Stimulated activated CD4-positive, alpha-beta T cell treated with anti-CD3 and anti-CD28 coated beads, Interleukin-4, amount 100 ng/mL, for 48 hours (primary cell): ENCODE measurements around the gene SPDYE6.
"Not testable (repeated sequence)": the region's sequence is repeated elsewhere in the genome, so short reads cannot be mapped to it uniquely, and the experiment has no call there.

Experiments used
- DNase-seq, 2 donors: peaks; one replicate each; pipeline ENCODE4 v3.0.0-alpha.2; 2020; ENCODE audit warnings: low read depth in 2 of 2

Gene SPDYE6

DNA sequence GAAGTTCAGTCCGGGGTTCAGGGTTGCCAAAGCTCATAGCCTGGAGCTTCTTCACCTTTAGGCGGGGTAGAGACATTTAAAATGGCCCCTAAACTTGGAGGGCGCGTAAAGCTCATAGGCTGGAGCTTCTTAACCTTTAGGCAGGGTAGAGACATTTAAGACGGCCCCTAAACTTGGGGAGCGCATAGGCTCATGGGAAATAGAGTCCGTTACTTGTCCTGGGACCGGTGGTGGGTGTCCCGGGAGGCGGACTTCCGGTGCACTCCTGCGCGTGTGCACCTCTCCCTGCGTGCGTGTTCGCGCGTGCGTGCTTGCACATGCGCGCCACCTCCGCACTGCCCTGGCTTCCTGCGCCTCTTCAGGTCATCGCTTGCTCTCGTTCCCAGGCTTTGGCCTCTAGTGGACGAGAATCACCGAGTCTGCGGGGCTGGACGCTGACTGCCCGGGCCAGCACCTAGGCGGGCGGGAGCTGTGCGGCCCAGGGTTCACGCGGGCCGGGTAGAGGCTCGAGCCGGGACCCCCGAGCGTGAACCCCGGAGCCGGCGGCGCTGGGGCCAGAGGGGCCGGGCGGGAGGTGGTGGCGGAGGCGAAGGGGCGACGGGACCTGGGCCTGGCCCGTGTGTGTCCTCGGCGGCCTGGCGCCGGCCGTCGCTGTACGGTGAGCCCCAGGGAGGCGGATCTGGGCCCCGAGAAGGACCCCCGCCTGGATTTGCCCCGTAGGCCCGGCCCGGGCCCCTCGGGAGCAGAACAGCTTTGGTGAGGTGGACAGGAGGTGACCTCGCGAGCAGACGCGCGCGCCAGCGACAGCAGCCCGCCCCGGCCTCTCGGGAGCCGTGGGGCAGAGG is 7.5 kb upstream of the SPDYE6 start:
- DNase-seq, result peak; percentile 83 to 91

DNA sequence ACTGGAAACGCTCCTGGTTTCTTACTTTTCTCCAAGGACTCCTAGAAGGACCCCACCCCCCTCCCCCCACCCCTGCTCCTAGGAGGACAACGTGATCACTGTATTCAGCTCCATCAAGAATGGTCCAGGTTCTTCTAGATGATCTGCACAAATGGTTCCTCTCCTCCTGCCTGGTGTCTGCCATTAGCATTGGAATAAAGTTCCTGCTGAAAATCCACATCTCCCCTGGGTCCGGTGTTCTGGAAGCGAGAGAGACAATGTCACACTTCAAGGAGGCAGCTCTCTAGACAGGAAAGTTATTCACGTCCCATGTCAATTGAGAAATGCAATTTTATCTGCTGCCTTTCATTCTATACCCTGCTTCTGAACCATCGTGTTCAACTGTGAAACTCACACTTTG is 9.3 kb downstream of the SPDYE6 start:
- DNase-seq, result not testable (repeated sequence)

- not testable (repeated sequence) for DNase-seq
Measured at GRCh38 chr7:102340599-102341368, 15.5 kb downstream of the SPDYE6 start.

DNA sequence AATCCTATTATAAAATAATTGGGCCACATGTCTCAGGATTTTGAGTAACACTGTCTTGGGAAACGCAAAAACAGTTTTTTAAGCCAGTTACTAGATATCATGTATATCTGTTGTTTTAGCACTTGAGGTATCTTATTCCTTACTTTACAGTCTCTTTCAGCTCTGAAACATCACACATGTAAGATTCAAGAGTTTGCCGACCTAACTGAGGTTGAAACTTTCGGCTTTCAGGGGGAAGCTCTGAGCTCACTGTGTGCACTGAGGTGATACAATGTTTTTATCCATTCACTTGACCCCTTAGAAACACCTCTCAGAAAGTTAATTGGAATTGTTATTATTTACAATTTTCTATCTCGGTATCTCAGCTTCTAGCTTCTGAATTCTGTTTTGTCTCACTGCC is 18.8 kb downstream of the SPDYE6 start:
- not testable (repeated sequence) for DNase-seq

DNA sequence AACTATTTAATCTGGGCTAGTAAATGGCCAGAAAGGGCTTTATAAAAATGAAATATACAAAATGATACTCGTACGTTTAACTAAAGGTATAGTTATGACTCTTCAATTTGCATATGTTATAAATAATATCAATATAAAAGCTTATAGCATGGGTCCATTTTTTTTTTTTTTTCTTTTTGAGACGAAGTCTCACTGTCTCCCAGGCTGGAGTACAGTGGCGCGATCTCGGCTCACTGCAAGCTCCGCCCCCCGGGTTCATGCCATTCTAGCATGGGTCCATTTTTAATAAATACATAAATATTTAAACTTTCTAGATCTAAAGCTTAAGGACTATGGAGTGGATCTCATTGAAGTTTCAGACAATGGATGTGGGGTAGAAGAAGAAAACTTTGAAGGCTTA is 19.2 kb downstream of the SPDYE6 start:
- DNase-seq, result not testable (repeated sequence)

- DNase-seq, result not testable (repeated sequence)
Measured at GRCh38 chr7:102335574-102335973, 20.7 kb downstream of the SPDYE6 start.

DNA sequence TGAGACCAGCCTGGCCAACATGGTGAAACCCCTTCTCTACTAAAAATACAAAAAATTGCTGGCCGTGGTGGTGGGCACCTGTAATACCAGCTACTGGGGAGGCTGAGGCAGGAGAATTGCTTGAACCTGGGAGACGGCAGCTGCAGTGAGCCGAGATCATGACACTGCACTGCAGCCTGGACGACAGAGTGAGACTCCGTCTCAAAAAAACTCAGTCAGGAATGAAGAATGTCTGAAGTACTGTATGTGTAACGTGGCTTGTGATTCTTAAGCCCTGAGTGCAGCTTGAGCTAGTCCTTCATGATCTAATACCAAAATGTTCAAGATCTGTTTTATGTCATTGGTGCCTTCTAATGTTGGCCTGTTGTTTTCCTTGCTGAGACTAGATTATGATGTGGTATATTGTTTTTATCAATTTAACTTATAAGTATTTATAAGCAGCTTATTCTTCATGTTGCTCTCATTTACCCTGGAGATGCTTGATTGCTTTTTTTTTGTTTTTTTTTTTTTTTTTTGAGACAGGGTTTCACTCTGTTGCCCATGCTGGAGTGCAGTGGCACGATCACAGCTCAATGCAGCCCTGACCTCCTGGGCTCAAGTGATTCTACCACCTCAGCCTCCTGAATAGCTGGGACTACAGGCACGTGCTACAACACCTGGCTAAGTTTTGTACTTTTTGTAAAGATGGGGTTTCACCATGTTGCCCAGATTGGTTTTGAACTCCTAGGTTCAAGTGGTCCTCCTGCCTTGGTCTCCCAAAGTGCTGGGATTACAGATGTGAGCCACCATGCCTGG is 25.4 kb downstream of the SPDYE6 start:
- not testable (repeated sequence) for DNase-seq

DNA sequence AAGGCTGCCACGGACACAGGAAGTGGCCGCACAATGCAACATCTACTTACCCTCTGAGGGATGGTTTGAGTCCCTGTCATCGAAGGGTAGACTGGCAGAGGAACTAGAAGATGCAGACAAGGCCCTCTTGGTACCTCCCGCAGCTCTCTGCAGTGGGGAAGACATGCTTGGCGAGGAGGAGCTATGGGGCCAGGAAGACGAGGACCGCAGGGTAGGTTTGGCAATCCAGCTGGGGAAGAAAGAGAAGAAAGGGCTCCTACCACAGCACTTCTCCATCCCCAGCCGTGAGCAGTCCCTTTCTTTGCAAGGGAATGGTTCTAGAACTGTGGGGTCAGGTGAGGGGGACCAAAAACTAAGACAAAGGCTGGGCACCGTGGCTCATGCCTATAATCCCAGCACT is 26.9 kb downstream of the SPDYE6 start:
- not testable (repeated sequence) for DNase-seq

- not testable (repeated sequence) for DNase-seq
Measured at GRCh38 chr7:102328863-102329262, 27.4 kb downstream of the SPDYE6 start.

DNA sequence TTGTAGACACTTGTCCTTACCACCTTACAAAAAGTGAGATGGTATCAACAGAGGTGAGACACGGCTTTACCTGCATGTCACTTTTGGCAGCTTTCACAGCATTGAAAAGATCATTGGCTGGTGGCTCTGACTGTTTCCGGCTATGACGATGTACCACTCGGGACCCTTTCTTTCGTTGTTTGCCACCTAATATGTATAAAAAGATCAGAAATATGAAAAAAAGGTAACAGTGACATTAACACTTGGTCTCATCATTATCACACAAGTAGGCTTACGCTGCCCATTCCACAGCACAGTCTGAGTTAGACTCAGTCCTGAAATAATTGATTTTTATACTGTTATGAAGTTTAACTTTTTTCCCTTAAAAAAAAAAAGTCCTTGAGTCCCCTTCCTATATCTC is 29.1 kb downstream of the SPDYE6 start:
- DNase-seq, result not testable (repeated sequence)

- DNase-seq, result no peak
Measured at GRCh38 chr7:102326157-102326889, 29.9 kb downstream of the SPDYE6 start.

DNA sequence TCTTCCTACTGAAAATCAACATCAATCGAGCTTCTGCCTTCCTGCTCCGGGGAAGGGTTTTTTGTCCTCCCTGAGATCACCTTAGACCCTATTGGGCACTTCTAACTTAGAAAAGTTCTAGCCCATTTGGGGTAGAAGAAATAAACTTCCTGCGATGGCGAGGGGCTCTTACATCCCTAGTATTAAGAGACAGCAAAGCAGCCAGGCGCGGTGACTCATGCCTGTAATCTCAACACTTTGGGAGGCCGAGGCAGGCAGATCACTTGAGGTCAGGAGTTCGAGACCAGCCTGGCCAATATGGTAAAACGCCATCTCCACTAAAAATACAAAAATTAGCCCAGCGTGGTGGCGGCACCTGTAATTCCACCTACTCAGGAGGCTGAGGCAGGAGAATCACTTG is 31.1 kb downstream of the SPDYE6 start:
- not testable (repeated sequence) for DNase-seq

DNA sequence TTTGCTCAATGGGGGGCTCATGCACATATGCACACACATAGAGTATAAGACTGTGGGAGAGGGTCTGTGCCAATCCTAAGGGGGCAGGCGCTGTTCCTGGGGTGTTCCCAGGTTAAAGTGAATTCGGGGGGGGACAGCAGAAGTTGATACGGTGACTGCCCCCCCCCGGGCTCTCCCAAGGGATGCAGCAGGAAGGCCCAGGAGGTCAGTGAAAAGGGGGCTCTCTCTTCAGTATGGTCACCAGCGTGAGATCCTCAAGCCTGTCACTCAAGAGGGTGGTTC is 32.4 kb downstream of the SPDYE6 start:
- no peak for DNase-seq

- DNase-seq, result no peak
Measured at GRCh38 chr7:102322202-102322715, 34.0 kb downstream of the SPDYE6 start.

- no peak for DNase-seq
Measured at GRCh38 chr7:102321351-102322201, 34.7 kb downstream of the SPDYE6 start.

GRCh38 chr7:102320601-102321350 is 35.5 kb downstream of the SPDYE6 start:
- no peak for DNase-seq

DNA sequence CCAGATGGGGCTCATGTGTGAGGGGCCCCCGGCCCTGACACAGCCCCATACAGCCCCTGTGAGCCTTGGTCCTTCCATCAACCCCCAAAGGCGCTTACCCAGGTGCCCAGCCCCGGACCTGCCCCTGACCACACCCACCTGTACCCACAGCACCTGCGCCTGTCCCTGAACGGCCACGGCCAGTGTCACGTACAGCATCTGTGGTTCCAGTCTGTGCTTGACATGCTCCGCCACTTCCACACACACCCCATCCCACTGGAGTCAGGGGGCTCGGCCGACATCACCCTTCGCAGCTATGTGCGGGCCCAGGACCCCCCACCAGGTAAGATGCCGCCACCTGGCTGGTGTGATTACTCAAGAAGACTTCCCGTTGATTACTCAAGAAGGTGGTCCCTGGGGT is 36.1 kb downstream of the SPDYE6 start:
- no peak for DNase-seq

GRCh38 chr7:102319671-102320070 is 36.6 kb downstream of the SPDYE6 start:
- no peak for DNase-seq

- no peak for DNase-seq
Measured at GRCh38 chr7:102318482-102318971, 37.7 kb downstream of the SPDYE6 start.
